ACHN (cell line): Measurements from ENCODE around the gene RFWD3.

Source experiments
- DNase-seq: peaks from one replicate; pipeline ENCODE4 v3.0.0-alpha.2; 2015
- in situ Hi-C: cut with HindIII; loops from 2 replicates; pipeline ENCODE4 v1.10.0; 2017; ENCODE audit warnings: low sequenced_read_pairs, low pct_ligation_motif_present, low pct_unique_long_range_greater_than_20kb

The RFWD3 gene, protein sequence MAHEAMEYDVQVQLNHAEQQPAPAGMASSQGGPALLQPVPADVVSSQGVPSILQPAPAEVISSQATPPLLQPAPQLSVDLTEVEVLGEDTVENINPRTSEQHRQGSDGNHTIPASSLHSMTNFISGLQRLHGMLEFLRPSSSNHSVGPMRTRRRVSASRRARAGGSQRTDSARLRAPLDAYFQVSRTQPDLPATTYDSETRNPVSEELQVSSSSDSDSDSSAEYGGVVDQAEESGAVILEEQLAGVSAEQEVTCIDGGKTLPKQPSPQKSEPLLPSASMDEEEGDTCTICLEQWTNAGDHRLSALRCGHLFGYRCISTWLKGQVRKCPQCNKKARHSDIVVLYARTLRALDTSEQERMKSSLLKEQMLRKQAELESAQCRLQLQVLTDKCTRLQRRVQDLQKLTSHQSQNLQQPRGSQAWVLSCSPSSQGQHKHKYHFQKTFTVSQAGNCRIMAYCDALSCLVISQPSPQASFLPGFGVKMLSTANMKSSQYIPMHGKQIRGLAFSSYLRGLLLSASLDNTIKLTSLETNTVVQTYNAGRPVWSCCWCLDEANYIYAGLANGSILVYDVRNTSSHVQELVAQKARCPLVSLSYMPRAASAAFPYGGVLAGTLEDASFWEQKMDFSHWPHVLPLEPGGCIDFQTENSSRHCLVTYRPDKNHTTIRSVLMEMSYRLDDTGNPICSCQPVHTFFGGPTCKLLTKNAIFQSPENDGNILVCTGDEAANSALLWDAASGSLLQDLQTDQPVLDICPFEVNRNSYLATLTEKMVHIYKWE

GRCh38 chr16:74666425-74667254 lies at the start of gene RFWD3:
Gene RFWD3, minus strand, starts transcription at chr16:74666877. Its CDS starts 5,428 bp downstream, at chr16:74661449.
- in situ Hi-C loops: no loop called here
- peak; percentile 100 for DNase-seq

DNA sequence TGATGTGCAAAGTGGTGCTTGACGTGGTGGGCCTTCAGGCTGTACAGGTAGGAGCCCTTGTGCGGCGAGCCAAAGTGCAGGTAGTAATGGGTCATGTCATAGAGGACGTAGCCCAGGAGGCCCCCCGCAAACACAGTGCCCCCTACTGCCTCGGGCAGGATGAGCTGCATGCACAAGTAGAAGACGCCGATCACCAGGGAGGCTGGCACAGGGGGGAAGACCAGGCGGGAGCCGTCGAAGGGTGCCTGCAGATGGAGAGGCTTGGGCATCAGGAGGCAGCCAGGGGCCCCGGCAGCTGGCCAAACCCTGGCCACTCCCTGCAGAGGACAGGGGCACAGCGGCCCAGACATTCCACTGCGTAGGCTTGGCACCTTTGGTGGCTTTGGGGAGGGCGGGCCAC lies 49.7 kb upstream of the RFWD3 start:
- DNase-seq: no peak
- in situ Hi-C loops: no loop called here

GRCh38 chr16:74713876-74714275 lies 47.2 kb upstream of the RFWD3 start:
- in situ Hi-C loops: no loop called here
- no peak for DNase-seq

- no peak for DNase-seq
- in situ Hi-C loops: no loop called here
Observed at GRCh38 chr16:74713325-74713724, 46.6 kb upstream of the RFWD3 start.

GRCh38 chr16:74711938-74712337 lies 45.3 kb upstream of the RFWD3 start:
- in situ Hi-C loops: no loop called here

DNA sequence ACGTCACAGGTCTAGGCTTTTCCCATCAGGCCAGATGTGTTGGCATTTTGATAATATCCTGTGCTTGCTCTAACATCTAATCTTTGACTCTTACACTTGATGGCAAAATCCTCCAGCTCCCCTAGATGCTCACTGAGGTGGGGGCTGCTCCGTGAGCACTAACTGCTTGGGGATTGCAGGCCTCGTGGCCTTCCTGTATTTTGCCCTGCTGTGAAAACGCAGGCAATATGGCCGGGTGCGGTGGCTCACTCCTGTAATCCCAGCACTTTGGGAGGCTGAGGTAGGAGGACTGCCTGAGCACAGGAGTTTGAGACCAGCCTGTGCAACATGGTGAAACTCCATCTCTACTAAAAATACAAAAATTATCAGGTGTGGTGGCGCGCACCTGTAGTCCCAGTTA lies 43.7 kb upstream of the RFWD3 start:
- in situ Hi-C loops: no loop called here
- no peak for DNase-seq

More at GRCh38 chr16:74711938-74712337, 45.3 kb upstream of the RFWD3 start:
- no peak for DNase-seq

DNA sequence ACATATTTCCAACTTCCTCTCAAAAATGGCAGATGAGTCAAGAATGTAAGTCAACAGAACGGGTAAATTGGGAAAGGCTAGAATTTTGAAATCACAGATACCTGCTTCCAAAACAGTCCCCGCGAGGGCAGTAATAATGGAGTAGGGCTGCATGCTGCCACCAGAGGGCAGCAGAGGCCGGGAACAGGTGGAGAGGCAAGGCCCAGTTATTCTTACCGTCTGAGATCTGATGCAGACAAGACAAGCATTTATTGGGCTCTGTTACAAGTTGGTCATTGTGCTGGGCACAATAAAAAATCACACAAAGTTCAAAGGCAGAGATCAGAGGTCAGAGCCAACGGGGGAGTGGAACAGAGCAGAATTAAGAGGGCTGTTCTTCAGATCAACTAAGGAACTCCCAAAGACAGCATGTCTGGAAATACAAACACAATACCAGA lies 42.8 kb upstream of the RFWD3 start:
- DNase-seq: peak; percentile 81
- in situ Hi-C loops: no loop called here

- peak; percentile 76 for DNase-seq
- in situ Hi-C loops: loop anchor here (5.0 kb wide), 1 partner anchor 42 kb away; no protein-coding TSS in a partner anchor
Observed at GRCh38 chr16:74700438-74701225, 34.0 kb upstream of the RFWD3 start, which contains the start of gene MLKL. Gene MLKL, minus strand, starts transcription at chr16:74700862. Its CDS starts 5,105 bp downstream, at chr16:74695757.

DNA sequence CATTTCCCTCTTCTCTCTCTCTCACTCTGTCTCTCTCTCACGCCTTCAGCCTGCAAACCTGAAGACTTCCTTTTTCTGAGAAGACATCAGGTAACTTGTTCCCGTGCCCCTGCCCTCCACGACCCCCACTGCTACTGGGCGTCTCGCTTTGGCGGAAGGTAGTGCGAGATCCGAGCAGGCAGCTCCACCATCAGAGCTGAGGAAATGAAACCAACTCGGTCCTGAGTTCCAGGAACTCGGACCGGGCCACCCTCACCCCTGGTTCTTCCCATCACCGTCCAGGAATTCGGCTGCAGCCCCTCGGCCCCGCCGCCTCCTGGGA lies 33.4 kb upstream of the RFWD3 start:
- in situ Hi-C loops: loop anchor here (5.0 kb wide), 1 partner anchor 42 kb away; no protein-coding TSS in a partner anchor
- DNase-seq: peak; percentile 57

- DNase-seq: no peak
Observed at GRCh38 chr16:74699666-74700065, 33.0 kb upstream of the RFWD3 start.

DNA sequence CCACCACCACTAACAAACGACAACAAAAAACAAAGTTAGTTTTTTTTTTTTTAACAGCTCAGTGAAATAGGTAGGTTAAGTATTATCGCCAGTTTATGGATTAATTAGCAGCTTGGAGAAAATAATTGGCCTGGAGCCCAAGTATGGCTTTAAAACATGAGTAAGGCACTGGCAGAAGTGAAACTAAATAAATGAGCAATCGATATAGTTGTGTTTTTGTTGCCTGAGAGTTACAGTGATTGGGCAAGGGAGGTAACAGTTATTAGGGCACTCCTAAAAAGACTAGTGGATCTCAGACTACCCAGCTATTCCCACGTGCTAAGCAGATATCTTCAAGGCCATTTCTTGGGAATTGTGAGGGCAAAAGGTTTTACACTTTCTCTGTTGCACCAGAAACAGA lies 31.5 kb upstream of the RFWD3 start:
- in situ Hi-C loops: loop anchor here (25.0 kb wide), 1 partner anchor 164 kb away; no protein-coding TSS in a partner anchor

More at GRCh38 chr16:74699666-74700065, 33.0 kb upstream of the RFWD3 start:
- in situ Hi-C loops: loop anchor here (5.0 to 25.0 kb wide), 2 partner anchors 43 to 163 kb away; no protein-coding TSS in a partner anchor

GRCh38 chr16:74695450-74696422 lies 29.1 kb upstream of the RFWD3 start:
- in situ Hi-C loops: loop anchor here (25.0 kb wide), 1 partner anchor 167 kb away; no protein-coding TSS in a partner anchor
- DNase-seq: peak; percentile 84

More for the DNA sequence above, 31.5 kb upstream of the RFWD3 start:
- peak; percentile 14 for DNase-seq

- DNase-seq: no peak
- in situ Hi-C loops: loop anchor here (25.0 kb wide), 1 partner anchor 171 kb away; no protein-coding TSS in a partner anchor
Observed at GRCh38 chr16:74691093-74691855, 24.6 kb upstream of the RFWD3 start.

GRCh38 chr16:74682556-74682955 lies 15.9 kb upstream of the RFWD3 start:
- in situ Hi-C loops: loop anchor here (25.0 kb wide), 1 partner anchor 180 kb away; no protein-coding TSS in a partner anchor
- DNase-seq: no peak

DNA sequence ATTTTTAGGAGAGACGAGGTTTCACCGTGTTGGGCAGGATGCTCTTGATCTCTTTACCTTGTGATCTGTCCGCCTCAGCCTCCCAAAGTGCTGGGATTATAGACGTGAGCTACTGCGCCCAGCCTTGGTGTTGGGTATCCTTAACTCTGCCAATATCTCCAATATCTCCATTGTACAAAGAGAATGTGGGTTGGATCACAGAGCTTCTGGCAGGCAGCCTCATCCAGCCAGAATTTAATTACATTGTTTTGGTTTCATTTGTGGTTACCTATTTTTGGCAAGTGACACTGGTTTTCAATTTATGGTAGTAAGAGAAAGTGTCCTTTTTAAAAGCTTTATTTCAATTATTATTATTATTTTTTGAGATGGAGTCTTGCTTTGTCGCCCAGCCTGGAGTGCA lies 14.0 kb upstream of the RFWD3 start:
- in situ Hi-C loops: loop anchor here (25.0 kb wide), 1 partner anchor 182 kb away; no protein-coding TSS in a partner anchor
- DNase-seq: no peak

DNA sequence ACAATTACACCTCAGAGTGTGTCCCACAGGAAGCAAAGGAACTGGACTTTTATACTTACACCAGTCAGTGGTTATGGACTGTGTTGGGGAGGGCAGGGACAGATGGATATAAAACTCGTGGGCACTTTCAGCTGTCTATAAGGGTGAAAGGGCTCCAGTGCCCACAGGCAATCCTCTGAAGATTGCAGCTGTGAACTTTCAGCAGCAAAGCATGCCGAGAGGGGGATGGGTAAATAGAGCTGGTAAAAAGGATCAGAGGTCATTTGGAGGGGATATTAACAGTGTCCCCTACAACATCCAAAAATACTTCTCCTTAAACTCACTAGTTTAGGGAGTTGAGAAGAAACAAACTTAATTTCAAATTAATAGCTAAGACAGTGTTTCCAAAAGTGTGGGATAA lies 13.3 kb upstream of the RFWD3 start:
- in situ Hi-C loops: loop anchor here (25.0 kb wide), 1 partner anchor 182 kb away; no protein-coding TSS in a partner anchor
- no peak for DNase-seq
